Stomach smooth muscle (tissue), 2 donors: ENCODE data around the gene ERCC2.

ENCODE experiments used
- H3K27ac ChIP-seq: one replicate; pipeline ENCODE4 v1.7.0; 2013; ENCODE audit warnings: mild to moderate bottlenecking, low read length, inconsistent platforms
- H3K27me3 ChIP-seq, 2 donors: one replicate each; pipeline ENCODE4 v1.7.0; 2013; ENCODE audit warnings: low read length in 2 of 2; ENCODE audit not compliant: insufficient read depth in 2 of 2, control insufficient read depth in 1 of 2
- H3K36me3 ChIP-seq, 2 donors: one replicate each; pipeline ENCODE4 v1.7.0; 2013; ENCODE audit warnings: low read length in 2 of 2; ENCODE audit not compliant: control insufficient read depth in 2 of 2, insufficient read depth in 2 of 2
- H3K4me1 ChIP-seq: one replicate; pipeline ENCODE4 v1.7.0; 2013; ENCODE audit warnings: low read length; ENCODE audit not compliant: control insufficient read depth, insufficient read depth
- H3K4me3 ChIP-seq, 2 donors: one replicate each; pipeline ENCODE4 v1.7.0; 2013; ENCODE audit warnings: low read length in 2 of 2
- H3K9ac ChIP-seq, 2 donors: one replicate each; pipeline ENCODE4 v1.7.0; 2013; ENCODE audit warnings: low read length in 2 of 2, mild to moderate bottlenecking in 1 of 2
- H3K9me3 ChIP-seq, 2 donors: one replicate each; pipeline ENCODE4 v1.7.0; 2013; ENCODE audit warnings: low read length in 2 of 2; ENCODE audit not compliant: control insufficient read depth in 2 of 2
- donor health status: healthy.
- donor health status: Pancreatic carcinoma.

ERCC2 gene

DNA sequence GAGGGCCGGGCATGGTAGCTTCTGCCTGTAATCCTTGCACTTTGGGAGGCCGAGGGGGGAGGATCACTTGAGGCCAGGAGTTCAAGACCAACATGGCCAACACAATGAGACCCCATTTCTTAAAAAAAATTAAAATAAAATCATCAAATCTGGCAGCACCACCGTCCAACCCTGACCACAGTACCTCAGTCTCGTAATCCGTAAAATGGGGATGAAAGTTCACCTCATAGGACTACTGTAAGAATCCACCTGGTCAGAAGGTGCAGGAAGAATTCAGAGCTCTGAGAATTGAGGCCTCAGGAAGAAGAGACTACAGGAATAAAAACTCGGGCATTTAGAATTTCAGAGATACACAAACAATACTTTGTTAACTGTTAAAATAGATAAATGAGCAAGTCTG lies 31.4 kb upstream of the ERCC2 start:
- Histone ChIP-seq H3K4me1 (peaks cover 41% of the 10 kb centered on the region), H3K27me3 (peaks cover 19 to 27% of the 10 kb centered on the region in 2 donors), H3K9me3 (no peaks in the 10 kb centered on the region), H3K36me3 (no peaks in the 10 kb centered on the region), H3K27ac (no peak overlapping the region), H3K9ac (no peak overlapping the region), H3K4me3 (no peak overlapping the region)

DNA sequence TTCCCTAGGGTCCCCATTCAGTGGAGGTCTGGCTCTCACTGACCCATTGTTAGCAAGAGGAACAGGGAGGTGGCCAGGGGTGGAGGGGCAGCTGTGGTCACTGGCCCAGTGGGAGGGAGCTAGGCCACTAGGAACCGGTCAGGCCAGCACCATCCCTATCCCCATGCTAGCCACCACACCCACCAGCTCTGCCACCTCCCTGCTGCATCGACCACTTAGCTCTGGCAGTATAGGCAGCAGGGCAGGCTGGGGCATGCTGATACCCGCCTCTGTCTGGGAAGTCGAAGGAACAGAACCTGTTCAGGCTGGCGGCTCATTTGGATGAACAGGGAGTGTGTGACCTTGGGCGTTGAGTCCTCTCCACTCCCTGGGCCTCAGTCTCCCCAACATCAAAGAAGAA lies 29.8 kb upstream of the ERCC2 start:
- H3K27ac ChIP-seq, result no peak overlapping the region
- H3K27me3 ChIP-seq, result peaks cover 19 to 33% of the 10 kb centered on the region in 2 donors
- H3K36me3 ChIP-seq, result no peaks in the 10 kb centered on the region
- no peak overlapping the region for H3K4me3 ChIP-seq
- H3K9me3 ChIP-seq, result no peaks in the 10 kb centered on the region
- H3K4me1 ChIP-seq, result peaks cover 27% of the 10 kb centered on the region
- no peak overlapping the region for H3K9ac ChIP-seq

DNA sequence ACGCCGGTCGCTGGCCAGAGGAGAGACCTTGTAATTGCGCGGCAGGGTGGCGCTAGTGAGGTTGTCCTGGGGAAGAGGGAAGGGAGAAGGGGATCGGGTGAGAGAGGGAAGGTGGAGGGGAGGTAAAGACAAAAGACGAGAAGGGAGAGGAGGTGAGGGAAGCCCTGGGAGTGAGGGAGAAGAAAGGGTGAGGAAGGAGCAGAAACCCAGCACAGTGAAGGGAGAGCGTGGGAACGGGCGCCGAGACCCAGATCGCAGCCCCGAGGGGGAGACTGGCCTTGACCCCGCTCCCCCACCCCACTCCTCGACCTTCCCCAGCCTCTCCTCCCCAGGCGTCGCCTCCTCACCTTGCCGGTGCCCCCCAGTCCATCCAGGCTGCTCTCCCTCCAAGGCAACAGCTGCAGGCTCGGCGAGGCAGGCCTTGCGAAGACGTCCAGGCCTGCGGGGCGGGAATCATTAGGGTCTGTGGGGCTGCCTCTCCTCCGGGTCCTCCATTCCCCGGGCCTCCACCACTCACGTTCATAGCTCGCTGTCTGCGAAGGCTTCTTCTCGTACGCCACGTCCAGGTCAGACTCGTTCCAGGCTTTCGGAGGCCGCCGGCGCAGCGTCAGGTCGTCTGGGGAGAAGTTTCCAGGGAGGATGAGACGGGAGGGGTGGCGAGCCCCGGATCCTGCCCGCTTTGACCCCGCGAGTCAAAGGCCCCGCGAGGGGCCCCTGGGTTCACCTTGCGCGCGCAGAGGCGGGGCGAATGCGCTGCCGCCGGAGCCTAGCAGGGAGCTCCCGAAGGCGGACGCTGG lies 25.6 kb upstream of the ERCC2 start:
- Histone ChIP-seq H3K36me3 (no peaks in the 10 kb centered on the region), H3K9me3 (no peaks in the 10 kb centered on the region), H3K27me3 (peaks cover 0 to 9% of the 10 kb centered on the region in 2 donors), H3K27ac (no peak overlapping the region), H3K4me3 (no peak overlapping the region), H3K4me1 (peaks cover 10% of the 10 kb centered on the region), H3K9ac (no peak overlapping the region)

DNA sequence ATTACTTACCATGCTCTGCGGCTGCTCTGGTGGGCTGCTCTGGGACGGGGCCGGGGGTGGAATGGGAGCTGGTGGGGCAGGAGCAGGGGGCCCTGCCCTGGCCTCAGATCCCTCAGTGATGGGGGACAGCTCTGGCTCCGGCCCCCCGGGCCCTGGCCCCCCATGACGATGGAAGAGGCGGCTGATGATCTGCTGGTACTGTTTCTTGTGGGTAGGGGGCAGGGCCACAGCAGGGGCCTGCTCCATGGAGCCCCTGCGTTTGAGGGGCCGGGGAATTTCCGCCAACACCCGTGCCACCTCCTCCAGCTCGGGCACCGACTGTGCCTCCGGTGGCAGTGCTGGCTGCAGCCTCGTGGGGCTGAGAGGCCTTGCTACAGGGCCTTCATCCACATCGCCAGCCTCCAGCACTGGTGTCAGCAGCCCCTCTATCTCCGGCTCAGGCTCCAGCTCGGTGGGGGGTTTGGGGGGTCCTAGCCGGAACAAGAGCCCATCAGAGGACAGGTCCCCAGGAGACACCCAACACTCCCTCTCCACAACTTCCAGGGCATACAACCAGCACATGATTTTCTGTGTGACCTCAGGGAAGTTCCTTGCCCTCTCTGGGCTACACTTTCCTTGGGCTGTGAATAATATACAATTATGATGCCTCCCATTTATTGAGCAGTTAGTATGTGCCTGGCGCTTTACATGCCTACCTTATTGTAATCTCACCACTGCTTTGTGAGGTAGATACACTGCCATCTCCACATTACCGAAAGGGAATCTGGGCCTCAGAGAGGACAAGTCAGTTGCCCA lies 21.7 kb upstream of the ERCC2 start:
- Histone ChIP-seq H3K4me1 (no peaks in the 10 kb centered on the region), H3K9ac (no peak overlapping the region), H3K27ac (no peak overlapping the region), H3K9me3 (no peaks in the 10 kb centered on the region), H3K36me3 (no peaks in the 10 kb centered on the region), H3K4me3 (no peak overlapping the region), H3K27me3 (peaks cover 0 to 10% of the 10 kb centered on the region in 2 donors)

DNA sequence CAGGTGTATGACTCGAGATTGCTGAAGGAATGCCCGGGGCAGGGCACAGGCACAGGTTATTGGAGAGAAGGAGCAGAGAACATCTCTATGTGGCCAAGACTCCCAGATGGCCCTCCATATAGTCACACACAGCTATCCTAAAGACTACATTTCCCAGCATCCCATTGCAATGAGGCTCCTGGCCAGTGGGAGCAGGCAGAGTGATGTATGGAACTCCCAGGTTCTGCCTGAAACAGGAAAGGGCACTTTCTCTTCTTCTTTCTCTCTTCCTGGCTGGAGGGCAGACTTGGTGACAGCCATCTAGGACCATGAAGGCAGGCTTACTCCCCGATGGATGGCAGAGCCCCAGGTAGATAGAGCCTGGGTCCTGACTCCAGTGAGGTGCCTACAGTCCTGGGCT lies 21.0 kb upstream of the ERCC2 start:
- Histone ChIP-seq H3K9ac (no peak overlapping the region), H3K27ac (no peak overlapping the region), H3K4me1 (no peaks in the 10 kb centered on the region), H3K36me3 (no peaks in the 10 kb centered on the region), H3K9me3 (no peaks in the 10 kb centered on the region), H3K27me3 (peaks cover under 1 to 16% of the 10 kb centered on the region in 2 donors), H3K4me3 (no peak overlapping the region)

DNA sequence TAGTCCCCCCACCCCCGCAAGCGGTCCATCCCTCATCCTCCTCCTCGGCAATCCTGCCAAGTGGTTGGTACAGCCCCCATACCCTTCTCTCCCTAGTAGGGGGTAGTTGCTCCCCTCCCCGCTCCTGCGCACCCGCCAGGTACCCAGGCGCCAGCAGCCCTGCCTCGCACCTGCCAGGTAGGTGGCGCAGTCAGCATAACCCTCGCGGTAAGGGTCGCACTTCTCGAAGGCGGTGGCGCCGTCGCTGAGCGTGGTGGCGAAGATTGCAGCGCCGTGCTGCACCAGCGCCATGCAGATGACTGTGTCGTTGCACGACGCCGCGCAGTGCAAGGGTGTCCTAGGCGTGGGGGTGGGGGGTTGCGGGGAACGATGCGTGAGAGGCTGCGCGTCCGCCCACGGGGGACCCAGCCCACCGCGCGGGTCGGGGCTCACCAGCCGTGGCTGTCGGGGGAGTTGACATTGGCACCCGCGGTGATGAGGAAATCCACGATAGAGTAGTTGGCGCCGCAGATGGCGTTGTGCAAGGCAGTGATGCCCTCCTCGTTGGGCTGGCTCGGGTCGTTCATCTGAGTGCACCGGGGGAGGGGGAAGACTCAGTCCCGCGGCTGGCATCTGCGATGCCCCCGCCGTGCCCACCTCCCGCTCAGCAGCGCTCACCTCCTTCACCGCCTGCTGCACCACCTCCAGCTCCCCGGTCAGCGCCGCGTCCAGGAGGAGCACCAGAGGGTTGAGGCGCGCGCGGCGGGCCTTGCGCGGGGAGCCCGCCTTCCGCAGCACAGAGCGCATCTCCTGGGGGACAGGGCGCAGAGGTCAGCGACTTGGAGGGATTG lies 15.2 kb upstream of the ERCC2 start:
- peaks cover 10% of the 10 kb centered on the region for H3K4me1 ChIP-seq
- H3K27me3 ChIP-seq, result peaks cover 15 to 26% of the 10 kb centered on the region in 2 donors
- H3K9ac ChIP-seq, result no peak overlapping the region
- H3K9me3 ChIP-seq, result no peaks in the 10 kb centered on the region
- H3K4me3 ChIP-seq, result no peak overlapping the region
- H3K27ac ChIP-seq, result no peak overlapping the region
- H3K36me3 ChIP-seq, result no peaks in the 10 kb centered on the region

DNA sequence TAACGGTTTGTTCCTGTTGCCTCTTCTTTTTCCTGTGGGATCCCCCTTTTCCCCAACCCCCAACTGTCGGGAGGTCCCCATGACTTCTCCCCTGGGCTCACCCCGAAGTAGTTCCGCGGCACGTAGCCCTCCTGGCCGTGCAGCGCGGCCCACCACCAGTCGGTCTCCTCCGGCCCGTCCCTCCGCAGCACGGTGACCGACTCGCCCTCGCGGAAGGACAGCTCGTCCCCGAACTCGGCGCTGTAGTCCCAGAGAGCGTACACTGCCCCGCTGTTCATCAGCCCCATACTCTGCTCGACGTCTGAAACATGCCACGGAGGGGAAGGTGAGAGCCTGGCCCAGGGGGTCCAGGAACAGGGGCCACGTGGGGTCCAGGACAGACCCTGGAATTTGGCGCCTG lies 12.1 kb upstream of the ERCC2 start:
- peaks cover 15 to 24% of the 10 kb centered on the region in 2 donors for H3K27me3 ChIP-seq

DNA sequence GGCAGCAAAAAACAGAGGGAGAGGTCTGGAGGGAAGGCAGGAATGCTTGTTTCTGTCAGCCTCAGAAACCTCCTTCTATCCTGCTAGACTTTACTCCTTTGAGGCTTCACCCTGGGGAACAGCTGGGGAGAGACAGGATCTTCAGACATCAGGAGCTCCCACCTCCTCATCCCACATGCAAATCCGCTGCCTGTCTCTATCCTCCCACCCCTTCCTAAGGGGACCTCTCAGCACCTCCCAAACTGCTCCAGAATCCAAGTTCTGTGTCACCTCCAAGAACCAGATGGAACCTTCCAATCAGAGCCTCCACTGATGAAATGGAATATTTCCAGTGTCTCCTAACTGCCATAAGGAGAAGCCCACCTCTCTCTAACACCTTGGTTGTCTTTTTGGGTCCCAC lies 9.7 kb upstream of the ERCC2 start:
- Histone ChIP-seq H3K4me1 (peaks cover 4% of the 10 kb centered on the region), H3K27ac (no peak overlapping the region), H3K4me3 (no peak overlapping the region), H3K27me3 (peaks cover 4% of the 10 kb centered on the region in 2 donors), H3K9ac (no peak overlapping the region), H3K36me3 (no peaks in the 10 kb centered on the region), H3K9me3 (no peaks in the 10 kb centered on the region)

More for the DNA sequence above, 12.1 kb upstream of the ERCC2 start:
- Histone ChIP-seq H3K4me1 (peaks cover 10% of the 10 kb centered on the region), H3K9ac (no peak overlapping the region), H3K4me3 (no peak overlapping the region), H3K36me3 (no peaks in the 10 kb centered on the region), H3K9me3 (no peaks in the 10 kb centered on the region), H3K27ac (no peak overlapping the region)

DNA sequence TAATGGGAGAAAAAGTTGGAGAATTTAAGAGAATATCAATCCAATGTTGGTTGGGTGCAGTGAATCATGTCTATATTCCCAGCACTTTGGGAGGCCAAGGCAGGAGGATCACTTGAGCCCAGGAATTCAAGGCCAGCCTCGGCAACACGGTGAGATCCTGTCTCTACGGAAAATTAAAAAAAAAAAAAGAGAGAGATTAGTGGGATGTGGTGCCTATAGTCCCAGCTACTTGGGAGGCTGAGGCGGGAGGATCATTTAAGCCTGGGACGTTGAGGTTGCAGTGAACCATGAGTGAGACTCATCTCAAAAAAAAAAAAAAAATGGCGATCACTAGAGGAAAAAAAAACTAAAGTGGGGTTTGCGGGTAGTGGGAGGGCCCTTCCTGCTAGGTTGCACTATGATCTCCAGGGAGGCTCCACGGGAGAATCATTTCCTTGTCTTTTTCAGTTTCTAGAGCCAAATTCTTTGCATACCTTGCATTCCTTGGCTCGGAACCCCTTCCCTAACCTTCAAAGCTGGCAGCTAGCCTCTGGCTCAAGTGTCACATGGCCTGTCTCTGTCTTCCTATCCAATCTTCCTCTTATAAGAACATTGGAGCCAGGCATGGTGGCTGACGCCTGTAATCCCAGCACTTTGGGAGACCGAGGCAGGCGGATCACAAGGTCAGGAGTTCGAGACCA lies 5.8 kb upstream of the ERCC2 start:
- Histone ChIP-seq H3K27ac (no peak overlapping the region), H3K9ac (no peak overlapping the region), H3K4me3 (no peak overlapping the region), H3K9me3 (no peaks in the 10 kb centered on the region), H3K36me3 (no peaks in the 10 kb centered on the region), H3K4me1 (peaks cover 4% of the 10 kb centered on the region), H3K27me3 (no peaks in the 10 kb centered on the region)

DNA sequence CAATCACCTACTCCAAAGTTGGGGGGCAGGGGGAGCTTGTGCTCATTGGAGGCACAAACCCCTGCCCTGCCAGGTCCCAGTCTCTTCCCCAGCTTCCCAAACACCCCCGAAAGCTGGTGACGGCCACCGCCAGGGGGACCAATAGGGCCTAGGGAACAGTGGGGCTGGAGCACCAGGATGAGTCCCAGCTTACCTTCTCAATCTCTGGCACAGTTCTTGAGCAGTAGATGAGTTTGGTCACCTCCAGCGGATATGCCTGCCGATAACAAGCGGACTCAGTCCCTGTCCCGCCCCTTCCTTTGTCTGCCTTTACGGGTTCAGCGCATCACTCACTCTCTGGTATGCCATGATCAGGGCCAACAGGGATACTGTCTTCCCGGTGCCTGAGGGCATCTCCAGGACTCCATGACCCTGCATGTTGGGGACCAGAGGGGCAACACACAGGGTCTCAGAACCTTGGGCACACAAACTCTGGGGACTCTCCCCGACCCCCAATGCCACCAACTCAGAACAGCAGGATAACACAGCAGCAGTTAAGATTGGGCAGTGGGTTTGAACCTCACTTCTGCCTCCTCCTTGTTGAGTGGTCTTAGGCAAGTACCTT lies 1.5 kb downstream of the ERCC2 start:
- Histone ChIP-seq H3K27me3 (no peaks in the 10 kb centered on the region), H3K9me3 (no peaks in the 10 kb centered on the region), H3K4me1 (peaks cover 12% of the 10 kb centered on the region), H3K9ac (no peak overlapping the region), H3K36me3 (no peaks in the 10 kb centered on the region), H3K27ac (no peak overlapping the region), H3K4me3 (no peak overlapping the region)
